ENCODE data around the gene RHOBTB3. TPM values are rescaled to one million over a fixed set of nuclear protein-coding genes. Genes with fewer than 3 reads are reported as not detected.

Gene RHOBTB3
- total RNA-seq, 2 donors from 2014 or later = 56.2 to 89.9 TPM

DNA sequence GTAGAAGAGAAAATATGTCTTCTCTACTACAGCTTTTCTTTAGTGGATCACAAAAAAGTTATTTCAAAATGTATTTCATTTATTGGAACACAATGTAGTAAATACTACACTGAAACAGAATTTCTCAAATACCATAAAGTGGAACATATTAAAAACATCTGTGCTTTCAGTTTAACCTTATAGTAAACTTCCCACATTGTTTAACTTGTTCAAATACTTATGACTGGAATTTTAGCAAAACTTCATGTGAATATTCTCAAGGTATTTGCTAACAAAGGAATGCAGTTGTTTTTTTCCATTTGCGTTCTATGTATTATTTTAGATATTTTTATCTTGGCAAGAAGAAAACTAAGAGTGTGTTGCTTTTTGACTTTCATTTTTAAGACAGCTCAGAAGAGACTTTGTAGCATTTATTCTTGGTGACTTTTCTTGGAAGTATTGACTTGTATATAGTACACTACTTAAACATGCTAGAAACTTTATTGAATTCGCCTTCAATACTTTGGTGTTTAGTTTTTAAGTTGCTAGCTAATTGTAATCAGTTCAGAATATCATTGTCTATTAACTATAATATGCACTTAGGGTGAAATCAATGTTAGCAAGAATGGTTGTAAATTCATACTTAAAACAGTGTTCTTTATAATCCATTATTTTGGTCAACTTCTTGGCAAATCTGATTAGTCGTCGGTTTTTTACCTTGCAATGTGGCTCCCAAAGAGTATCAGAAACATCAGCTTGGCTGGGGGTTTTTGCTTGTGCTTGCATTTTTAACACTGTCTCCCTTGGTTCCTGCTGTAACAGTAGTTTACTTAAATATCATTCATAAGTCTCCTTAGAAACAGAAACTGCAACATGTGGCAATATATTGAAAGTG is 5.0 kb upstream of the RHOBTB3 start:
- H3K9me3 ChIP-seq = no peaks in the 10 kb centered on the region
- H3K4me1 ChIP-seq = peaks cover 0 to 45% of the 10 kb centered on the region in 2 donors
- no peak overlapping the region for H3K4me3 ChIP-seq
- H3K36me3 ChIP-seq = no peaks in the 10 kb centered on the region
- H3K27ac ChIP-seq = peak overlapping the region in 1 of 2 donors; percentile 10
- DNase-seq (ENCODE audit: low spot score) = no peak
- TF ChIP-seq, protein P1, sequence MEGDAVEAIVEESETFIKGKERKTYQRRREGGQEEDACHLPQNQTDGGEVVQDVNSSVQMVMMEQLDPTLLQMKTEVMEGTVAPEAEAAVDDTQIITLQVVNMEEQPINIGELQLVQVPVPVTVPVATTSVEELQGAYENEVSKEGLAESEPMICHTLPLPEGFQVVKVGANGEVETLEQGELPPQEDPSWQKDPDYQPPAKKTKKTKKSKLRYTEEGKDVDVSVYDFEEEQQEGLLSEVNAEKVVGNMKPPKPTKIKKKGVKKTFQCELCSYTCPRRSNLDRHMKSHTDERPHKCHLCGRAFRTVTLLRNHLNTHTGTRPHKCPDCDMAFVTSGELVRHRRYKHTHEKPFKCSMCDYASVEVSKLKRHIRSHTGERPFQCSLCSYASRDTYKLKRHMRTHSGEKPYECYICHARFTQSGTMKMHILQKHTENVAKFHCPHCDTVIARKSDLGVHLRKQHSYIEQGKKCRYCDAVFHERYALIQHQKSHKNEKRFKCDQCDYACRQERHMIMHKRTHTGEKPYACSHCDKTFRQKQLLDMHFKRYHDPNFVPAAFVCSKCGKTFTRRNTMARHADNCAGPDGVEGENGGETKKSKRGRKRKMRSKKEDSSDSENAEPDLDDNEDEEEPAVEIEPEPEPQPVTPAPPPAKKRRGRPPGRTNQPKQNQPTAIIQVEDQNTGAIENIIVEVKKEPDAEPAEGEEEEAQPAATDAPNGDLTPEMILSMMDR (IDR thresholded peaks at IDR 0.05) = no peak
- H3K27me3 ChIP-seq = no peaks in the 10 kb centered on the region

DNA sequence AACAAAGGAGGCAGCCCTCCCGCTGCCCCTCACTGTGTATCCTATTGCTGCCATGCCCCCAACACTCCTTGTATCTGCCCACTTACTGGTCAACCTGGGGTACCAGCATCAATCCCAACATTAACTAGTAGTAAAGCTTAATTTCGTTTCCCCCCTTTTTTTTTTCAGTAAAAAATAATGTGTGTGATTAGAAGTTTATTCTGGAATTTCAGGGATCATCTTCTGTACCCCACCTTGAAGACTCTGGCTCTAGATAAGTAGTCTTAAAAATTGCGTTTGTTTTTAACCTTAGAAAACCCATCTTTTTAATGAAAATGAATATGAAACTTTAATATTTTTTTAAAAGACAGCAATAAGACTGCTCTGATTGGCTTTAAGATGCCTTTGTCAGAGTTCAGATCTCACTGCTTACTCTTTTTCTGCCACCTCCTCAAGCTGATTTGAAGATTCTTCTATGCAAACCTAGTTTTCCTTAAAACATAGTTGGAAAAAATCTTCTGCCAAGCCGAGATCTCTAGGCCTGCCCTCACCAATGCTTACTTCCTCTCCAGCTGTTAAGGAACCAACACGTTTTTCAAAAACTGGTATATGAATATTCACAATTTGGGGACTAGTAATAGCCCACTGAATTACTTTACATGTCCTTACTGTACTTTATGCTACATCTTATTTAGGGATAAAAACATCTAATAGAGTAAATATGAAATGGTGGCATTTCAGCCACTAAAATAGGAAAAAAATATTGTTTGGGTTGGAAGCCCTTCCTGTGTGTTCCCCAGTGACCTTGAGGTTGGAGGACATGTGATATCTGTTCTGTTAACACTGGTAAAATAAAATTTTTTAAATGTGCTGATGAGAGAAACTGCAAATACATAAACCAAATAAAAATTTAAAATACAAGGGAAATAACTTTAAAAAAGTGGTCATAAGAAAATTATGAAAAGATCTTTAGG is 4.0 kb upstream of the RHOBTB3 start:
- DNase-seq (ENCODE audit: low spot score) = no peak

DNA sequence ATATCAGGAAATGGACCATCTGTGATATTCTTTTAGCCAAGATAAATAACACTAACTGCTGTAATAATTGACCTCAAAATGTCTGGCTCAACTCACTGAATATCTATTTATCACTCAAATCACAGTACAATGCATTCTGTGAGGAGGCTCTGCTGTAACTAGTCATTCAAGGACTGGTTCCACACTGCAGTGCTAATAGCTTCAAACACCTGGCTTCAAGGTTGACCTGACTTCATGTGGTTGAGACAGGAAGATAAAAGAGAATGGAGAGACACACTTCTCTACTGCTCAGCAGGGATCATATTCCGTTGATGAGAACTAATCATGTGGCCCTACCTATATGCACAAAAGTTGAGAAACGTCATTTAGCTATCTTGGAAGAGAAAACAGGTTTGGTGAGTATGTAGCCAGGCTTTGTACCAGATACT is 3.4 kb upstream of the RHOBTB3 start:
- Histone ChIP-seq H3K27me3 (no peaks in the 10 kb centered on the region), H3K9me3 (no peaks in the 10 kb centered on the region), H3K27ac (peak overlapping the region; percentile 10 to 33), H3K4me3 (no peak overlapping the region), H3K4me1 (peaks cover 0 to 42% of the 10 kb centered on the region in 2 donors), H3K36me3 (no peaks in the 10 kb centered on the region)
- DNase-seq (ENCODE audit: low spot score) = no peak
- TF ChIP-seq, protein P1 (IDR thresholded peaks at IDR 0.05) = no peak

More for the DNA sequence above, 4.0 kb upstream of the RHOBTB3 start:
- no peak overlapping the region for H3K4me3 ChIP-seq
- peaks cover 0 to 42% of the 10 kb centered on the region in 2 donors for H3K4me1 ChIP-seq
- TF ChIP-seq, protein P1 (IDR thresholded peaks at IDR 0.05) = no peak
- no peaks in the 10 kb centered on the region for H3K27me3 ChIP-seq
- peak overlapping the region; percentile 10 to 33 for H3K27ac ChIP-seq
- no peaks in the 10 kb centered on the region for H3K36me3 ChIP-seq
- H3K9me3 ChIP-seq = no peaks in the 10 kb centered on the region

DNA sequence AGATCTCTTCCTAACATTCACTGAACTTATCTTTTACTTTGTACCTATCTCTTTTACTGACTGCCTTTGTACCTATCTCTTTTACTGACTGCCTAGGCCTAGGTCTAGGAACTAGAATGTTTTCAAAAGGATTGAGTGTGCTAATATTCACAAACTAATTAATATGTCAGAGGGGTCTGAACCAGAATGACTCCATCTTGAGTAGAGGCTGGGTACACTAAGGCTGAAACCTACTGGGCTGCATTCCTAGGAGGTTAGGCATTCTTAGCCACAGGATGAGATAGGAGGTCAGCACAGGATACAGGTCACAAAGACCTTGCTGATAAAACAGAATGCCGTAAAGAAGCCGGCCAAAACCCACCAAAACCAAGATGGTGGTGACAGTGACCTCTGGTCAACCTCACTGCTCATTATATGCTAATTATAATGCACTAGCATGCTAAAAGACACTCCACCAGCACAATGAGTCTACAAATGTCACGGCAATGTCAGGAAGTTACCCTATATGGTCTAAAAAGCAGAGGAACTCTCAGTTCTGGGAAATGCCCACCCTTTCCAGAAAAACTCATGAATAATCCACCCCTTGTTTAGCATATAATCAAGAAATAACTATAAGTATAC is 2.5 kb upstream of the RHOBTB3 start:
- H3K4me1 ChIP-seq = peaks cover 0 to 40% of the 10 kb centered on the region in 2 donors
- no peaks in the 10 kb centered on the region for H3K9me3 ChIP-seq
- no peak for DNase-seq (ENCODE audit: low spot score)
- H3K27me3 ChIP-seq = no peaks in the 10 kb centered on the region
- no peaks in the 10 kb centered on the region for H3K36me3 ChIP-seq
- no peak overlapping the region for H3K4me3 ChIP-seq
- H3K27ac ChIP-seq = peak overlapping the region; percentile 18 to 33
- TF ChIP-seq, protein P1 (IDR thresholded peaks at IDR 0.05) = no peak
